ENCODE results near the gene ROR1.
A peak's percentile ranks its signal among the peaks of the same experiment; 100 is the strongest.

ROR1 gene

GRCh38 chr1:63773815-63774616 is at the start of gene ROR1:
ROR1 (plus strand) TSS chr1:63774017.
- intact Hi-C loops (cut with DNase I) = loop anchor here (10.0 kb wide), 3 partner anchors 131 to 471 kb away; no protein-coding TSS in a partner anchor
- DNase-seq = peak; percentile 59 to 97 (median 89)

- DNase-seq = no peak
These were observed 49.4 kb upstream of the ROR1 start for GRCh38 chr1:63724375-63724899.

GRCh38 chr1:63728611-63729226 is 45.1 kb upstream of the ROR1 start:
- intact Hi-C loops (cut with DNase I) = no loop called here
- DNase-seq = no peak

More at GRCh38 chr1:63724375-63724899, 49.4 kb upstream of the ROR1 start:
- intact Hi-C loops (cut with DNase I) = no loop called here

- DNase-seq = no peak
- intact Hi-C loops (cut with DNase I) = no loop called here
These were observed 44.6 kb upstream of the ROR1 start for GRCh38 chr1:63729227-63729620.

GRCh38 chr1:63730211-63730610 is 43.6 kb upstream of the ROR1 start:
- DNase-seq = peak in 28 of 42 donors; percentile 6 to 74 (median 35)
- intact Hi-C loops (cut with DNase I) = no loop called here

GRCh38 chr1:63731117-63732043 is 42.4 kb upstream of the ROR1 start:
- intact Hi-C loops (cut with DNase I) = no loop called here
- DNase-seq = peak in 13 of 42 donors; percentile 3 to 44 (median 17)

- intact Hi-C loops (cut with DNase I) = no loop called here
- DNase-seq = no peak
These were observed 41.2 kb upstream of the ROR1 start for GRCh38 chr1:63732666-63733065.

- intact Hi-C loops (cut with DNase I) = no loop called here
- no peak for DNase-seq
These were observed 35.0 kb upstream of the ROR1 start for GRCh38 chr1:63738772-63739171.

GRCh38 chr1:63739452-63739851 is 34.4 kb upstream of the ROR1 start:
- intact Hi-C loops (cut with DNase I) = no loop called here
- DNase-seq = no peak

GRCh38 chr1:63740432-63740831 is 33.4 kb upstream of the ROR1 start:
- intact Hi-C loops (cut with DNase I) = no loop called here
- no peak for DNase-seq

GRCh38 chr1:63742526-63742925 is 31.3 kb upstream of the ROR1 start:
- intact Hi-C loops (cut with DNase I) = no loop called here
- no peak for DNase-seq

GRCh38 chr1:63743781-63744180 is 30.0 kb upstream of the ROR1 start:
- intact Hi-C loops (cut with DNase I) = no loop called here
- DNase-seq = no peak

GRCh38 chr1:63746129-63746864 is 27.5 kb upstream of the ROR1 start:
- DNase-seq = peak; percentile 16 to 90 (median 68)

GRCh38 chr1:63747445-63747844 is 26.4 kb upstream of the ROR1 start:
- intact Hi-C loops (cut with DNase I) = no loop called here
- DNase-seq = no peak

More at GRCh38 chr1:63746129-63746864, 27.5 kb upstream of the ROR1 start:
- intact Hi-C loops (cut with DNase I) = no loop called here

- intact Hi-C loops (cut with DNase I) = no loop called here
- DNase-seq = no peak
These were observed 25.7 kb upstream of the ROR1 start for GRCh38 chr1:63748046-63748580.

GRCh38 chr1:63748641-63749040 is 25.2 kb upstream of the ROR1 start:
- no peak for DNase-seq
- intact Hi-C loops (cut with DNase I) = no loop called here

GRCh38 chr1:63750721-63751120 is 23.1 kb upstream of the ROR1 start:
- no peak for DNase-seq
- intact Hi-C loops (cut with DNase I) = no loop called here

GRCh38 chr1:63752176-63752575 is 21.6 kb upstream of the ROR1 start:
- no peak for DNase-seq
- intact Hi-C loops (cut with DNase I) = no loop called here

Data from head of caudate nucleus (tissue), 42 donors.